ENCODE results near the gene IGFBP6.

Gene IGFBP6

GRCh38 chr12:53101266-53101665, 3.8 kb downstream of the IGFBP6 start:
- no peaks in the 10 kb centered on the region for H4K20me1 ChIP-seq (ENCODE audit: control insufficient read depth, insufficient read depth, low read depth, low read length)
- no peaks in the 10 kb centered on the region for H3K36me3 ChIP-seq (ENCODE audit: control insufficient read depth, low read length)
- H3F3A ChIP-seq (ENCODE audit: control insufficient read depth, insufficient read depth) = peaks cover 9% of the 10 kb centered on the region
- peaks cover 19% of the 10 kb centered on the region for H3K27me3 ChIP-seq (ENCODE audit: control insufficient read depth, low read length)
- no peaks in the 10 kb centered on the region for H3K79me2 ChIP-seq (ENCODE audit: control insufficient read depth, low read length)
- H3K4me1 ChIP-seq (ENCODE audit: control insufficient read depth, low read length) = peaks cover 52% of the 10 kb centered on the region
- no peak overlapping the region for H3K4me3 ChIP-seq (ENCODE audit: low read length)
- H3K27ac ChIP-seq (ENCODE audit: low read depth, low read length) = no peak overlapping the region
- no peak for TF ChIP-seq EZH2phosphoT487 (IDR thresholded peaks at IDR 0.05; ENCODE audit: borderline replicate concordance, low read length)
- TF ChIP-seq CTCF (IDR thresholded peaks at IDR 0.05; ENCODE audit: low read depth, low read length, poor library complexity, severe bottlenecking) = no peak
- no peak overlapping the region for H3K4me2 ChIP-seq (ENCODE audit: low read length)
- no peaks in the 10 kb centered on the region for H3K9me2 ChIP-seq (replicated peaks; ENCODE audit: control insufficient read depth, low read length)
- H3K9me3 ChIP-seq (ENCODE audit: control insufficient read depth, insufficient read depth, low read length) = no peaks in the 10 kb centered on the region

- peaks cover 9% of the 10 kb centered on the region for H3F3A ChIP-seq (ENCODE audit: control insufficient read depth, insufficient read depth)
- no peaks in the 10 kb centered on the region for H4K20me1 ChIP-seq (ENCODE audit: control insufficient read depth, insufficient read depth, low read depth, low read length)
- peaks cover 48% of the 10 kb centered on the region for H3K4me1 ChIP-seq (ENCODE audit: control insufficient read depth, low read length)
- no peaks in the 10 kb centered on the region for H3K9me2 ChIP-seq (replicated peaks; ENCODE audit: control insufficient read depth, low read length)
- H3K9me3 ChIP-seq (ENCODE audit: control insufficient read depth, insufficient read depth, low read length) = no peaks in the 10 kb centered on the region
- peaks cover 10% of the 10 kb centered on the region for H3K27me3 ChIP-seq (ENCODE audit: control insufficient read depth, low read length)
- no peaks in the 10 kb centered on the region for H3K79me2 ChIP-seq (ENCODE audit: control insufficient read depth, low read length)
- peak overlapping the region; percentile 25 for H3K4me3 ChIP-seq (ENCODE audit: low read length)
- no peak for TF ChIP-seq CTCF (IDR thresholded peaks at IDR 0.05; ENCODE audit: low read depth, low read length, poor library complexity, severe bottlenecking)
- TF ChIP-seq EZH2phosphoT487 (IDR thresholded peaks at IDR 0.05; ENCODE audit: borderline replicate concordance, low read length) = no peak
- H3K36me3 ChIP-seq (ENCODE audit: control insufficient read depth, low read length) = no peaks in the 10 kb centered on the region
- peak overlapping the region; percentile 58 for H3K4me2 ChIP-seq (ENCODE audit: low read length)
- H3K27ac ChIP-seq (ENCODE audit: low read depth, low read length) = peak overlapping the region; percentile 15
Observed at GRCh38 chr12:53101931-53102781, 4.7 kb downstream of the IGFBP6 start.

GRCh38 chr12:53102883-53103807, 5.7 kb downstream of the IGFBP6 start, which contains the start of gene SOAT2:
Gene SOAT2 (plus strand): TSS chr12:53103486. CDS start chr12:53103578, 92 bp downstream.
- H3K27ac ChIP-seq (ENCODE audit: low read depth, low read length) = peak within 1 kb of the TSS; percentile 25
- H3K36me3 ChIP-seq (ENCODE audit: control insufficient read depth, low read length) = no peaks in the 10 kb centered on the region
- peaks cover 5% of the 10 kb centered on the region; the same call in 1 of the 2 replicates for H3K27me3 ChIP-seq (ENCODE audit: control insufficient read depth, low read length)
- peaks cover 38% of the 10 kb centered on the region for H3K4me1 ChIP-seq (ENCODE audit: control insufficient read depth, low read length)
- H4K20me1 ChIP-seq (ENCODE audit: control insufficient read depth, insufficient read depth, low read depth, low read length) = no peaks in the 10 kb centered on the region
- no peaks in the 10 kb centered on the region for H3K9me3 ChIP-seq (ENCODE audit: control insufficient read depth, insufficient read depth, low read length)
- H3K4me2 ChIP-seq (ENCODE audit: low read length) = peak within 1 kb of the TSS; percentile 58
- H3K79me2 ChIP-seq (ENCODE audit: control insufficient read depth, low read length) = no peaks in the 10 kb centered on the region
- no peaks in the 10 kb centered on the region for H3K9me2 ChIP-seq (replicated peaks; ENCODE audit: control insufficient read depth, low read length)
- peaks cover 8% of the 10 kb centered on the region for H3F3A ChIP-seq (ENCODE audit: control insufficient read depth, insufficient read depth)
- TF ChIP-seq CTCF (IDR thresholded peaks at IDR 0.05; ENCODE audit: low read depth, low read length, poor library complexity, severe bottlenecking) = no peak
- no peak for TF ChIP-seq EZH2phosphoT487 (IDR thresholded peaks at IDR 0.05; ENCODE audit: borderline replicate concordance, low read length)
- H3K4me3 ChIP-seq (ENCODE audit: low read length) = peak within 1 kb of the TSS; percentile 25
